ENCODE data around the gene TRPM5.

DNA sequence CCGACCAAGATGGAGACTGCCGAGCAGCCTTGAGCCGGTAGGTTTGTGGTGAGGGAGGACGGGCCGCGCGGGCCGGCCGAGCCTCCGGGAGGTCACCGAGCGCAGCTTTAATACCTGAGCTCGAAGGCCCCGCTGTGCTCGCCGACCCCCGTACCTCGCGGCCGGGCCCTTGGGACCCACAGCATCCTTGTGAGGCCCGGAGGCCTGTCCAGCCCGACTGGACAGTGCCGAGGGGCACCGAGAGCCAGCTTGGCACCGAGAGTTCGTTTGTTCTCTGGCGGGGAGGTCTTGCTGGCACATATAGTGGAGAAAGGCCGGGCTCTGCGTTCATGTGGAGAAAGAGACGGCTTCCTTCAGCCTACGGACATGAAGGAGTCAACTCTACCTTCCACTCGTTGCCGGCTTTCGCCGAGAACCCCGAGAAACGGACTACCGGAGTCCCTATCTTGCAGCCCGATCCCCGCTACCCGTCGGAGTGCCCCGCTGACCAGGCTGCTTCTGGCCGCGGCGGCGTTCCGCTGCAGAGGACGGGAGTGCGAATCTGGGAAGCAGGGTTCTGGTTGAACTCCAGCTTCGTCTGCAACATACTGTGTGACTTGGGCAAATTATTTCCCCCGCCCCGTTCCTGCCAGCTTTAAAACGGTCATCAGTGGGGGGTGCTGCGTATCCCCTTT is 43.4 kb downstream of the TRPM5 start:
- TF ChIP-seq, protein P1, sequence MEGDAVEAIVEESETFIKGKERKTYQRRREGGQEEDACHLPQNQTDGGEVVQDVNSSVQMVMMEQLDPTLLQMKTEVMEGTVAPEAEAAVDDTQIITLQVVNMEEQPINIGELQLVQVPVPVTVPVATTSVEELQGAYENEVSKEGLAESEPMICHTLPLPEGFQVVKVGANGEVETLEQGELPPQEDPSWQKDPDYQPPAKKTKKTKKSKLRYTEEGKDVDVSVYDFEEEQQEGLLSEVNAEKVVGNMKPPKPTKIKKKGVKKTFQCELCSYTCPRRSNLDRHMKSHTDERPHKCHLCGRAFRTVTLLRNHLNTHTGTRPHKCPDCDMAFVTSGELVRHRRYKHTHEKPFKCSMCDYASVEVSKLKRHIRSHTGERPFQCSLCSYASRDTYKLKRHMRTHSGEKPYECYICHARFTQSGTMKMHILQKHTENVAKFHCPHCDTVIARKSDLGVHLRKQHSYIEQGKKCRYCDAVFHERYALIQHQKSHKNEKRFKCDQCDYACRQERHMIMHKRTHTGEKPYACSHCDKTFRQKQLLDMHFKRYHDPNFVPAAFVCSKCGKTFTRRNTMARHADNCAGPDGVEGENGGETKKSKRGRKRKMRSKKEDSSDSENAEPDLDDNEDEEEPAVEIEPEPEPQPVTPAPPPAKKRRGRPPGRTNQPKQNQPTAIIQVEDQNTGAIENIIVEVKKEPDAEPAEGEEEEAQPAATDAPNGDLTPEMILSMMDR (conservative IDR thresholded peaks at IDR 0.05; ENCODE audit: low read length), result no peak
- TF ChIP-seq EZH2phosphoT487 (IDR thresholded peaks at IDR 0.05; ENCODE audit: borderline replicate concordance, low read depth, low read length), result no peak

Data from OCI-LY7 (cell line).